NB4 (cell line): ENCODE data around the gene WDR35.
A peak's percentile ranks its signal among the peaks of the same experiment; 100 is the strongest.

ENCODE experiments used
- DNase-seq: peaks from one replicate; pipeline ENCODE4 v3.0.0; 2010; ENCODE audit warnings: low read depth
- H3K4me3 ChIP-seq: one replicate; pipeline ENCODE4 v1.5.1; 2011; ENCODE audit warnings: mild to moderate bottlenecking, low read depth, low read length, moderate library complexity
- MYC ChIP-seq: IDR thresholded peaks from 2 replicates; pipeline ENCODE4 v1.6.1; 2011; ENCODE audit warnings: low read depth, low read length
- POLR2A ChIP-seq: IDR thresholded peaks from 2 replicates; pipeline ENCODE4 v1.6.1; 2011; ENCODE audit warnings: mild to moderate bottlenecking; ENCODE audit not compliant: insufficient read length; ENCODE audit errors: extremely low read depth
- TF ChIP-seq, protein P1 (sequence below): IDR thresholded peaks from 2 replicates; pipeline ENCODE4 v1.6.1; 2011; ENCODE audit warnings: low read depth, low read length
- TF ChIP-seq, protein P2 (sequence below): IDR thresholded peaks from one replicate; pipeline ENCODE4 v1.5.1; 2012; ENCODE audit warnings: low read depth, low read length

The WDR35 gene

DNA sequence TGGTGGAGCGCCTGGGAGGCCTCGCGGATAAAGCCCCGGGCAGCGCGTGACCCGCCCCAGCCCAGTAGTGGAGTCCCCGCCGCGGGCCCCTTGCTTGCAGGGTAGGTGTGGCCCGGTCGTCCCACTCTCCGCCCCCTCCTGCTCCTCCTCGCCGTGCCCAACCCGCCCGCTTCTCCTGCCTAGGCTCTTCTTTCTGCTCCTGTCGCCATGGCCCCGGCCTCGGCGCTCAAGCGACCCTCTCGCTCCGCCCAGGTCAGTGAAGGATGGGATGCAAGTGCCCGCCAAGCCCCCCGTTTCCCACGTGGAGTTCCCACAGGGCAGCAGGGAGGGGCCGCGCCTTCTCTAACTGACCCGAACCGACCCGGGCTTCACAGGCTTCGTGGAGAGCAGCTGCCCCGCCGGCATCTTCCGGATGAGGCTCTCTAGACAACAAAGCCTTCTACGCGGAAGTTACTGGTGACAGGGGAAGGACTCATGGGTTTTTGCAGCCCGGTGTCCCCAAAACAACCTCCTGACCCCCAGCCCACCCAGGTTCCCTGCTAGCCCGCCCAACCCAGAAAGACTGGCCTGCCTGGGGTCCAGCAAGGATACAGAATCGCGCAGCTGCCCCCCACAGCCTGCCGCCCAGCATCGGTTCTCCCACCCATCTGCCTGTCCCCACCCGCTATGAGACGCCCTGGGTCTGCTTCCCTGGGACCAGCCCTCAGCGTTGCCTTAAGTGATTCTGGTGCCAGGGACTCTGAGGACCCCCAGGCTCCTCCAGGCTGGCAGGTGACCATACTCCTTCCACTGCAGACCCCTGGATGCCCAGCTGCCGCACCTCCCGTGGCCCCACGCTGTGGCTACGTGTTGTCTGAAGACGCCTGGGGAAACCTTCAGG, 121.0 kb downstream of the WDR35 start:
- no peak overlapping the region for H3K4me3 ChIP-seq
- DNase-seq: peak; percentile 22
- TF ChIP-seq, protein P1, sequence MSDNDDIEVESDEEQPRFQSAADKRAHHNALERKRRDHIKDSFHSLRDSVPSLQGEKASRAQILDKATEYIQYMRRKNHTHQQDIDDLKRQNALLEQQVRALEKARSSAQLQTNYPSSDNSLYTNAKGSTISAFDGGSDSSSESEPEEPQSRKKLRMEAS: no peak
- TF ChIP-seq POLR2A (no peak), MYC (no peak)
- TF ChIP-seq, protein P2, sequence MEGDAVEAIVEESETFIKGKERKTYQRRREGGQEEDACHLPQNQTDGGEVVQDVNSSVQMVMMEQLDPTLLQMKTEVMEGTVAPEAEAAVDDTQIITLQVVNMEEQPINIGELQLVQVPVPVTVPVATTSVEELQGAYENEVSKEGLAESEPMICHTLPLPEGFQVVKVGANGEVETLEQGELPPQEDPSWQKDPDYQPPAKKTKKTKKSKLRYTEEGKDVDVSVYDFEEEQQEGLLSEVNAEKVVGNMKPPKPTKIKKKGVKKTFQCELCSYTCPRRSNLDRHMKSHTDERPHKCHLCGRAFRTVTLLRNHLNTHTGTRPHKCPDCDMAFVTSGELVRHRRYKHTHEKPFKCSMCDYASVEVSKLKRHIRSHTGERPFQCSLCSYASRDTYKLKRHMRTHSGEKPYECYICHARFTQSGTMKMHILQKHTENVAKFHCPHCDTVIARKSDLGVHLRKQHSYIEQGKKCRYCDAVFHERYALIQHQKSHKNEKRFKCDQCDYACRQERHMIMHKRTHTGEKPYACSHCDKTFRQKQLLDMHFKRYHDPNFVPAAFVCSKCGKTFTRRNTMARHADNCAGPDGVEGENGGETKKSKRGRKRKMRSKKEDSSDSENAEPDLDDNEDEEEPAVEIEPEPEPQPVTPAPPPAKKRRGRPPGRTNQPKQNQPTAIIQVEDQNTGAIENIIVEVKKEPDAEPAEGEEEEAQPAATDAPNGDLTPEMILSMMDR: no peak

DNA sequence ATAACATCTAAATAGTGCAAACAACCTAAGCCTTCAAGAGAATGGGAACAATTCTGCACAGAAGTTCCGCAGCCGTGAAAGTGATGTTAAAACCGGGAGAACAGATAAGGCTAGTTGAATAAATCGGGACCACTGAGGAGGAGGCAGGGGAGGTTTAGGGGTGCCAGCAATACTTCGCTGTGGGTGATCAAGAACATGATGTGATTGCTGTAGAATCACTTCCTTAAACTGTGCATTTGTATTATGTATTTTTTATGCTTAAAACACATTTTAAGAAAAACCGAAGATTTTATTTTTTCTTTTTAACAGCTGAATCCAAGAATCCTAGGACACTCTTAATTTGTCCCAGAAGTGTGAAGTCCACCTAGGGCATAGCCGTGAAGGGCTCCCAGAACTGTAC, 121.7 kb downstream of the WDR35 start:
- no peak overlapping the region for H3K4me3 ChIP-seq

DNA sequence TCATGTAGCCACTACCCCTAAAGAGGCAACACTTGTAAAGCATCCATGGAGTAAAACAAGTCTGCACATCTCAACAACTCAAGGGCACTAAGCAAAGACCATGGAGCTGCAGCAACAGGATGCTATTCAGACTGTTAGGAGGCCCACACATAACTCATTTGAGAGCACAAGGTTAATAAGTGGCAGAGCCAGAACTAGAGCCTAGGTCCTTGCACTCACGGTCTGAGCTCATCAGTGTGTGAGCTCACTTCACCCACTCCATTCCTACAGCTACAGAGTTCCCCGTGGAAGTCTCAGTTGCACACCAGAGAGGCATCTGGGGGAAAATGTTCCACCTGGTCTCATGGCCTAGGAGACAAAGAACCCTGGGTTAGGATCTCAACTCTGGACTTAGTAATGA, 123.1 kb downstream of the WDR35 start:
- DNase-seq: no peak
- TF ChIP-seq POLR2A (no peak), MYC (no peak)
- TF ChIP-seq, protein P1: no peak
- TF ChIP-seq, protein P2: no peak
- no peak overlapping the region for H3K4me3 ChIP-seq

More for the DNA sequence above, 121.7 kb downstream of the WDR35 start:
- TF ChIP-seq POLR2A (no peak), MYC (no peak)
- TF ChIP-seq, protein P1: no peak
- TF ChIP-seq, protein P2: no peak
- no peak for DNase-seq

DNA sequence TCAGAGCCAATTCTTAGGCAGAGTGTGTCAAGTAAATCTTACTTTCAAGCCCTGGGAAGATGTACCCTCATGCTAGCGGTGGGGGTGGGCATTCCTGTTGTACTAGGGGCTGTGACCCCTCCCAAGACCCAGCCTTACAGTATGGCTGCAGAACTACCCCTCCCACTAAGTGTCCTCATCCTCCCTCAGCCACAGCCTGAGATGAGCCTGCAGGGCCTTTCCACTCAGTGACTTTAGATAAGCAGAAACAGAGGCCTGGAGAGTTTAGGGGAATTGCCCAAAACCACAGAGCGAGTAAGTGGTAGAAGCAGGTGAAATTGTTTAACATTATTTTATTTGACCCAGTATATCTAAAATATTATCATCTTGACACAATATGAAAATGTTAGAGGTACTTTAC, 124.8 kb downstream of the WDR35 start:
- no peak for DNase-seq
- H3K4me3 ChIP-seq: no peak overlapping the region
- TF ChIP-seq, protein P1: no peak
- TF ChIP-seq, protein P2: no peak
- no peak for TF ChIP-seq MYC
- TF ChIP-seq POLR2A: no peak

DNA sequence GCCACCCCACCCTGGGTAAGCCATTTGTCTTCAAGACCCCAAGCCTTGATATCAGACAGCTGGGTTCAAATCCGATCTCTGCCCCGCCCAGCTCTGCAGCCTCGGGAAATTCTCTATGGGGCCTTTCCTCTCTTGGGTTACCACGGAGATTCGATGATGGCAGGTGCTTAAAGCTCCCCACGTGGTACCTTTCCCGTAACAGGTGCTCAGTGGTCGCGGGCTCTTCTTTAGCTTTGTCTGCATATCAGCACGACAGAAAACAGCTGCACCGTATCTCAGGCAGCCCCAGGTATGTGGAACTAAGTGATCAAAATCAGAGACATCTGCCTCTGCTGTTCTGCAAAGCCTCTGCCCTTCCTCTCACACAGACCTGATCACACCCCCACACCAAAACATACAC, 125.5 kb downstream of the WDR35 start:
- H3K4me3 ChIP-seq: no peak overlapping the region
- TF ChIP-seq MYC (no peak), POLR2A (no peak)
- TF ChIP-seq, protein P2: no peak
- TF ChIP-seq, protein P1: no peak
- DNase-seq: no peak
